Measurements from ENCODE around the gene ELP5.

DNA sequence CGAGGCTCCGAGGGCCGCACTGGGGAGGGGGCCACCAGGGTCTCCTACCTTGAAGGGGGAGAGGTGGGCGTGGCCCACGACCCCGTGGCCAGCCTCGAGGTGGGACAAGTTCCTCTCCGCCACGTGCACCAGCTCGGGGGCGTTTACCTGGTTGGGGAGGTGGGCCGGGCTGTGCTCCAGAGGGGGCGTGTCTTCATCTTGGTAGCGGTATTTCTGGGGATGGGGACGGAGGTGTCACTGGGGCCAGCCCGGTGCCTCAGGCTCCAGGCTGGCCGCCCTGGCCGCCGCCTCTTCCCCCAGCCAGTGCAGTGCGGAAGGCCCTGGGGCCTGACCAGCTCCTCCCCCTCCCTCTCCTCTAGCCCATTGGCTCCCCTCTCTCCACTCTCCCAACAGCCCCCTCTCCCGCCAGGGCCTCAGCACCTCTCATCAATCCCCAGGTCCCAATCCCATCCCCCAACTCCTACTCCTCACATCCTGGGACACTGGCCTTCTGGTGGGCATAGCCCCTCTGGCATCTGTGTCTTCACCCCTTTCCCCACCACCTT, 43.9 kb upstream of the ELP5 start:
- no peak for TF ChIP-seq EZH2 (IDR thresholded peaks at IDR 0.05; ENCODE audit: borderline replicate concordance, insufficient read depth, low read depth, low read length, poor library complexity, severe bottlenecking)
- TF ChIP-seq, protein P1, sequence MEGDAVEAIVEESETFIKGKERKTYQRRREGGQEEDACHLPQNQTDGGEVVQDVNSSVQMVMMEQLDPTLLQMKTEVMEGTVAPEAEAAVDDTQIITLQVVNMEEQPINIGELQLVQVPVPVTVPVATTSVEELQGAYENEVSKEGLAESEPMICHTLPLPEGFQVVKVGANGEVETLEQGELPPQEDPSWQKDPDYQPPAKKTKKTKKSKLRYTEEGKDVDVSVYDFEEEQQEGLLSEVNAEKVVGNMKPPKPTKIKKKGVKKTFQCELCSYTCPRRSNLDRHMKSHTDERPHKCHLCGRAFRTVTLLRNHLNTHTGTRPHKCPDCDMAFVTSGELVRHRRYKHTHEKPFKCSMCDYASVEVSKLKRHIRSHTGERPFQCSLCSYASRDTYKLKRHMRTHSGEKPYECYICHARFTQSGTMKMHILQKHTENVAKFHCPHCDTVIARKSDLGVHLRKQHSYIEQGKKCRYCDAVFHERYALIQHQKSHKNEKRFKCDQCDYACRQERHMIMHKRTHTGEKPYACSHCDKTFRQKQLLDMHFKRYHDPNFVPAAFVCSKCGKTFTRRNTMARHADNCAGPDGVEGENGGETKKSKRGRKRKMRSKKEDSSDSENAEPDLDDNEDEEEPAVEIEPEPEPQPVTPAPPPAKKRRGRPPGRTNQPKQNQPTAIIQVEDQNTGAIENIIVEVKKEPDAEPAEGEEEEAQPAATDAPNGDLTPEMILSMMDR (IDR thresholded peaks at IDR 0.05), result no peak

All from B cell (primary cell).